ENCODE results near the gene PUM2.

GRCh38 chr2:20352230-20352578 is 1.6 kb upstream of the PUM2 start:
- TF ChIP-seq CTCF (IDR thresholded peaks at IDR 0.05): no peak
- 0 out of 2 replicates have a peak, but pooled peaks have one; percentile 22 for TF ChIP-seq RFX5 (IDR thresholded peaks at IDR 0.05; ENCODE audit: low read length)
- TF ChIP-seq EP300 (IDR thresholded peaks at IDR 0.05; ENCODE audit: borderline replicate concordance in 1 of 2, low read depth in 1 of 2, low read length in 1 of 2): no peak

Data from SK-N-SH (cell line).